ENCODE results near the gene KAZN. TPM values are rescaled to one million over a fixed set of nuclear protein-coding genes. Genes with fewer than 3 reads are reported as not detected.

KAZN gene
- total RNA-seq, 1 donor from 2014 or later = 33.5 TPM

GRCh38 chr1:15049067-15049466 lies 450.6 kb downstream of the KAZN start:
- no peak for DNase-seq
- intact Hi-C loops (cut with DNase I) = loop anchor here (10.0 kb wide), 1 partner anchor 264 kb away; no protein-coding TSS in a partner anchor
- ATAC-seq = no peak

GRCh38 chr1:15051882-15052528 lies 453.5 kb downstream of the KAZN start:
- no peak for ATAC-seq
- no peaks in the 10 kb centered on the region for H3K9me3 ChIP-seq
- intact Hi-C loops (cut with DNase I) = no loop called here
- TF ChIP-seq, protein P1, sequence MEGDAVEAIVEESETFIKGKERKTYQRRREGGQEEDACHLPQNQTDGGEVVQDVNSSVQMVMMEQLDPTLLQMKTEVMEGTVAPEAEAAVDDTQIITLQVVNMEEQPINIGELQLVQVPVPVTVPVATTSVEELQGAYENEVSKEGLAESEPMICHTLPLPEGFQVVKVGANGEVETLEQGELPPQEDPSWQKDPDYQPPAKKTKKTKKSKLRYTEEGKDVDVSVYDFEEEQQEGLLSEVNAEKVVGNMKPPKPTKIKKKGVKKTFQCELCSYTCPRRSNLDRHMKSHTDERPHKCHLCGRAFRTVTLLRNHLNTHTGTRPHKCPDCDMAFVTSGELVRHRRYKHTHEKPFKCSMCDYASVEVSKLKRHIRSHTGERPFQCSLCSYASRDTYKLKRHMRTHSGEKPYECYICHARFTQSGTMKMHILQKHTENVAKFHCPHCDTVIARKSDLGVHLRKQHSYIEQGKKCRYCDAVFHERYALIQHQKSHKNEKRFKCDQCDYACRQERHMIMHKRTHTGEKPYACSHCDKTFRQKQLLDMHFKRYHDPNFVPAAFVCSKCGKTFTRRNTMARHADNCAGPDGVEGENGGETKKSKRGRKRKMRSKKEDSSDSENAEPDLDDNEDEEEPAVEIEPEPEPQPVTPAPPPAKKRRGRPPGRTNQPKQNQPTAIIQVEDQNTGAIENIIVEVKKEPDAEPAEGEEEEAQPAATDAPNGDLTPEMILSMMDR (IDR thresholded peaks at IDR 0.05) = no peak
- peaks cover 14% of the 10 kb centered on the region for H3K36me3 ChIP-seq
- no peaks in the 10 kb centered on the region for H3K4me1 ChIP-seq
- no peak overlapping the region for H3K27ac ChIP-seq
- no peak overlapping the region for H3K4me3 ChIP-seq
- no peak for DNase-seq
- H3K27me3 ChIP-seq = no peaks in the 10 kb centered on the region

More at GRCh38 chr1:15049067-15049466, 450.6 kb downstream of the KAZN start:
- Histone ChIP-seq H3K27me3 (no peaks in the 10 kb centered on the region), H3K27ac (no peak overlapping the region), H3K4me1 (peaks cover 4% of the 10 kb centered on the region), H3K36me3 (peaks cover 8% of the 10 kb centered on the region), H3K9me3 (no peaks in the 10 kb centered on the region), H3K4me3 (no peak overlapping the region)
- TF ChIP-seq, protein P1 (IDR thresholded peaks at IDR 0.05) = no peak

DNA sequence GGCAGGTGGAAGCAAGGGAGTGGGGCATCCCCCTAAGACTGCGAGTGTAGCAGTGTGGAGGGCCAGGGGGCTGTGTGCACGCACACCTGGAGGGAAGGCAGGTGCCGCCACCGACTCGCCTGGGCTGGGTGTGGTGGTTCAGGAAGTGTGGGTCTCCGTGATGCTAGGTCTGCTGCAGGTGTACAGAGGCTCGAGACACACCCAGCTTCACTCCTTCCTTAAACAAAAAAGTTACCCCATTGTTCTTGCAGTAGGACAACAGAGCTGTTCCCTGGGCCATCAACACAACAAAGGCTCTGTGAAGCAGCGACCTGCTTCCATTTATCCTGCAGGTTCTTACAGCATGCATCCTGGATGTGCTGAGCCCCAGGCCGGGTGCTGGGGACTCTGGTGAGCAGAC lies 454.7 kb downstream of the KAZN start:
- intact Hi-C loops (cut with DNase I) = no loop called here
- H3K27me3 ChIP-seq = no peaks in the 10 kb centered on the region
- DNase-seq = no peak
- no peak overlapping the region for H3K27ac ChIP-seq
- H3K9me3 ChIP-seq = no peaks in the 10 kb centered on the region
- TF ChIP-seq, protein P1 (IDR thresholded peaks at IDR 0.05) = no peak
- H3K4me1 ChIP-seq = no peaks in the 10 kb centered on the region
- no peak overlapping the region for H3K4me3 ChIP-seq
- no peak for ATAC-seq
- H3K36me3 ChIP-seq = peaks cover 24% of the 10 kb centered on the region

DNA sequence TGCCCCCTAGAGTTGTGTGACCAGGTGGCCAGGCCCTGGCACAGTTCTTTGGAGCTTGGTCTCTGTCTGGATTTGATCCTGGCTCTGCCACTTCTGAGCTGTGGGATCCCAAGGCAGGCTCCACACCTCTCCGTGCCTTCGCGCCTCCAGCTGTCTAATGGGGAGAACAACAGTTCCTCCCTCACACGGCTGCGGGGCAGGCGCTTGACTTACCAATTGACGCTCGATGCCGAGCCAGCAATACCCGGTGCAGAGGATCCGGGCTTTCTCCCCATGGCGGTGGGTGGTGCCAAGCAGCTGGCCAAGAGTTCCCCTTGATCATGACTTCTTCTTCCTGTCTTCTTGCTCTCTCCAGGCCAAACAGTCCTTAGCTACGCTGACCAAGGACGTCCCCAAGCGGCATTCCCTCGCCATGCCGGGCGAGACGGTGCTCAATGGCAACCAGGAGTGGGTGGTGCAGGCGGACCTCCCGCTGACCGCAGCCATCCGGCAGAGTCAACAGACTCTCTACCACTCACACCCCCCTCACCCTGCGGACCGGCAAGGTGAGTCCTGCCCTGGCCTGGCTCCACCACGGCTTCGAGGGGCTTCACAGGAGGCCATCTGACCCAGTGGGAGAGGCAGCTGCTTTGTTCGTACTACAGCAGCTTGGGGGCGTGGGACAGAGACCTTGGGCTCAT lies 457.4 kb downstream of the KAZN start:
- no peak overlapping the region for H3K4me3 ChIP-seq
- peaks cover 37% of the 10 kb centered on the region for H3K36me3 ChIP-seq
- no peaks in the 10 kb centered on the region for H3K9me3 ChIP-seq
- no peak for ATAC-seq
- H3K27ac ChIP-seq = no peak overlapping the region
- H3K4me1 ChIP-seq = no peaks in the 10 kb centered on the region
- no peaks in the 10 kb centered on the region for H3K27me3 ChIP-seq
- DNase-seq = no peak
- intact Hi-C loops (cut with DNase I) = no loop called here
- TF ChIP-seq, protein P1 (IDR thresholded peaks at IDR 0.05) = no peak

DNA sequence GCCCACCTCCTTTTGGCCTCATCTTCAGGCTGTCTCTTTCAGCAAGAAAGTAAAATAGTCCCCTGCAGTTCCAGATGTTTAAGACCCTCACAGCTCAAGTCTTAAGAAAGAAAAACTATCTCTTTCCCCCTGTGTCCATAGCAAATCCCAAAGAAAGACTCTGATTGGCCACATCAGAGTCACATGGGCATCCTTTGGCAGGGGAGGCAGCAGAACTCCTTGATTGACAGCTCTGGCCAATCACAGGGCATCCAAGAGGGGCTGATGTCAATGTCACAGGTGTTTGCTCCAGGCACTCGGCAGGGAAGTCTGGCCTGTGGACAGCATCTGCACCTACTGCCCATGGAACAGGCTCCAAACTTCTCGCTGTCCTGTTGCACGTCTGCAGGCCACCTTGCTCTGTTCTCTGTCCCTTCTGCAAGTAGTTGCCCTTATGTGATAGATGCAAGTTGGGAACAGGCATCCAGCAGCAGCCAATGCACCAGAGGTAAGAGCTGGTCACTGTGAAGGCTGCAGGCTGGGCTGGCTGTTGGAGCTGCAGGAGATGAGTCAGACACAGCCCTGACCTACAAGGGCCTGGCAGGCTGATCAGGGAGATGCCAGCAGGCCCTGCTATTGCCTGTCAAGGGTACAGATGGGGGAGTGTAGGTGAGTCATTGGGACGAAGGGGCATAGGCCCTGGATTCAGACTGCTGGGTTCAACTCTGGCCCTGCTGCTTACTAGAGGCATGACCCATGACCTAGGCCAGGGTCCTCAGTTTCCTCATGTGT lies 458.2 kb downstream of the KAZN start:
- Histone ChIP-seq H3K4me3 (no peak overlapping the region), H3K4me1 (no peaks in the 10 kb centered on the region), H3K27ac (no peak overlapping the region), H3K9me3 (no peaks in the 10 kb centered on the region), H3K27me3 (no peaks in the 10 kb centered on the region), H3K36me3 (peaks cover 37% of the 10 kb centered on the region)
- DNase-seq (no peak), ATAC-seq (no peak)
- intact Hi-C loops (cut with DNase I) = no loop called here
- TF ChIP-seq, protein P1 (IDR thresholded peaks at IDR 0.05) = no peak

Data from upper lobe of right lung (tissue), 1 donor.